ENCODE results near the gene UBE2E2.

DNA sequence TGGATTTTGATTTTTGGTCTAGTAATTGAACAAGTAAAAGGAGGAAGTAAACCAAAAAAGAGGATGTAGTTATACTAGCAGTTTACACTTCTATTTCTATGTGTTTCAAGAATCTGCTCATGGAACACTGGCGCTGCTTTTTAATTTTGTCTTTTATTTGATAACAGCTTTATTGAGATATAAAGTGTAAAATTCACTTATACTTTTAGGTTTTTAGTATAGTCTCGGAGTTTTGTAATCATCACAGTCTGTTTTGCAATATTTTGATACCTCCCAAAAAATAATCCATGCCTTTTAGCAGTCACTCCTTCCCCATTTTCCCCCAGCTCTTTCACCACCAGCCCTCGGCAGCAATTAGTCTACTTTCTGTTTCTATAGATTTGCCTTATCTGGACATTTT, 18.0 kb downstream of the UBE2E2 start:
- TF ChIP-seq CTCF (conservative IDR thresholded peaks at IDR 0.05; ENCODE audit: low read length) (no peak), EZH2phosphoT487 (IDR thresholded peaks at IDR 0.05; ENCODE audit: borderline replicate concordance) (no peak)
